Right lobe of liver (tissue), 6 donors: Measurements from ENCODE around the gene FBXO17. TPM values are rescaled to one million over a fixed set of nuclear protein-coding genes. Genes with fewer than 3 reads are reported as not detected.
"Not testable (repeated sequence)": the region's sequence is repeated elsewhere in the genome, so short reads cannot be mapped to it uniquely, and the experiment has no call there.

ENCODE experiments used
- ATAC-seq, 4 donors: fragments of 200-7000 bp; cut with Tn5 transposase; one replicate each; pipeline ENCODE4 v1.9.1; 2020; ENCODE audit warnings: mild to moderate bottlenecking in 4 of 4, moderate library complexity in 4 of 4
- DNase-seq, 3 donors: peaks; one replicate each; pipeline ENCODE4 v3.0.0-alpha.2; 2020
- H3K27ac ChIP-seq, 3 donors: fragments of 200-600 bp; one replicate each; pipeline ENCODE4 v1.8.0; 2022
- H3K27me3 ChIP-seq, 2 donors: fragments of 200-600 bp; one replicate each; pipeline ENCODE4 v1.8.0; 2022
- H3K36me3 ChIP-seq, 4 donors: fragments of 200-600 bp; sonication (generic) in 1 of 4; one replicate each; pipeline versions ENCODE4 v1.5.1 to v1.8.0; 2017 to 2022; ENCODE audit warnings: control low read depth in 1 of 4
- H3K4me1 ChIP-seq, 4 donors: fragments of 200-600 bp; sonication (generic) in 1 of 4; one replicate each; pipeline versions ENCODE4 v1.5.1 to v1.8.0; 2017 to 2022; ENCODE audit warnings: control low read depth in 1 of 4
- H3K4me3 ChIP-seq, 3 donors: fragments of 200-600 bp; one replicate each; pipeline ENCODE4 v1.8.0; 2022
- H3K9me3 ChIP-seq, 4 donors: fragments of 200-600 bp; sonication (generic) in 1 of 4; one replicate each; pipeline versions ENCODE4 v1.5.1 to v1.8.0; 2017 to 2022; ENCODE audit warnings: control low read depth in 1 of 4
- POLR2A ChIP-seq: fragments of 450-650 bp; IDR thresholded peaks from one replicate; pipeline ENCODE4 v1.6.1; 2017; ENCODE audit warnings: antibody characterized with exemption, mild to moderate bottlenecking
- WGBS: methylation state at CpG from one replicate; pipeline ENCODE4 v1.1.6; 2018; ENCODE audit warnings: low coverage, low lambda C conversion rate; ENCODE audit not compliant: insufficient coverage; ENCODE audit errors: missing lambda C conversion rate; 5-methylcytosine and 5-hydroxymethylcytosine counted together
- intact Hi-C, 2 donors: fragments of 100-400 bp; cut with DNase I; formaldehyde crosslinking; loops; one replicate each; pipeline versions ENCODE4 v1.11.2 to v1.14.1; 2022
- total RNA-seq, 6 experiments: library from RNA; depleted of rRNA in 2 of 6; stranded (reverse); fragments of >200 nt in 2 of 6; fragmentation: NEBNext Ultra II Directional in 3 of 6; extraction: Animal tissue kit (Norgen Biotek cat#: 25700) in 3 of 6; gene quantifications; one replicate each; pipeline versions ENCODE4 v1.1.0 to v1.2.4, GENCODE V29; 2016 to 2023
- TF ChIP-seq, protein P1 (sequence below), 4 donors: fragments of 200-600 bp in 3 of 4; fragments of 450-650 bp in 1 of 4; IDR thresholded peaks; one replicate each; pipeline versions ENCODE4 v1.5.1 to v1.8.0; 2016 to 2022; ENCODE audit warnings: antibody characterized with exemption in 4 of 4, mild to moderate bottlenecking in 2 of 4
- donor health status: DM: no; HTN: yes; CAD: no.
- donor health status: DM: no; HTN: no; CAD: no.
- donor health status: DM: no; HTN: no; CAD: no.
- donor health status: DM: no; HTN: yes; CAD: no.
- donor health status: DM: no; HTN: yes; CAD: no.

FBXO17 gene
- total RNA-seq, 6 experiments from 2014 or later: 19.9 to 57.9 (median 36.7) TPM

GRCh38 chr19:38993271-38993670, 17.7 kb upstream of the FBXO17 start:
- H3K27me3 ChIP-seq: no peaks in the 10 kb centered on the region
- H3K36me3 ChIP-seq: no peaks in the 10 kb centered on the region
- H3K4me1 ChIP-seq: no peaks in the 10 kb centered on the region
- no peaks in the 10 kb centered on the region for H3K9me3 ChIP-seq
- TF ChIP-seq, protein P1, sequence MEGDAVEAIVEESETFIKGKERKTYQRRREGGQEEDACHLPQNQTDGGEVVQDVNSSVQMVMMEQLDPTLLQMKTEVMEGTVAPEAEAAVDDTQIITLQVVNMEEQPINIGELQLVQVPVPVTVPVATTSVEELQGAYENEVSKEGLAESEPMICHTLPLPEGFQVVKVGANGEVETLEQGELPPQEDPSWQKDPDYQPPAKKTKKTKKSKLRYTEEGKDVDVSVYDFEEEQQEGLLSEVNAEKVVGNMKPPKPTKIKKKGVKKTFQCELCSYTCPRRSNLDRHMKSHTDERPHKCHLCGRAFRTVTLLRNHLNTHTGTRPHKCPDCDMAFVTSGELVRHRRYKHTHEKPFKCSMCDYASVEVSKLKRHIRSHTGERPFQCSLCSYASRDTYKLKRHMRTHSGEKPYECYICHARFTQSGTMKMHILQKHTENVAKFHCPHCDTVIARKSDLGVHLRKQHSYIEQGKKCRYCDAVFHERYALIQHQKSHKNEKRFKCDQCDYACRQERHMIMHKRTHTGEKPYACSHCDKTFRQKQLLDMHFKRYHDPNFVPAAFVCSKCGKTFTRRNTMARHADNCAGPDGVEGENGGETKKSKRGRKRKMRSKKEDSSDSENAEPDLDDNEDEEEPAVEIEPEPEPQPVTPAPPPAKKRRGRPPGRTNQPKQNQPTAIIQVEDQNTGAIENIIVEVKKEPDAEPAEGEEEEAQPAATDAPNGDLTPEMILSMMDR (IDR thresholded peaks at IDR 0.05): no peak
- TF ChIP-seq POLR2A: no peak
- no peak overlapping the region for H3K4me3 ChIP-seq
- H3K27ac ChIP-seq: no peak overlapping the region
- no peak for ATAC-seq
- no peak for DNase-seq
- intact Hi-C loops: no loop called here
- WGBS: 100% methylated on average over 1 of the region's 3 CpGs

GRCh38 chr19:38990949-38991697, 15.6 kb upstream of the FBXO17 start:
- Histone ChIP-seq H3K9me3 (no peaks in the 10 kb centered on the region), H3K36me3 (no peaks in the 10 kb centered on the region), H3K27me3 (no peaks in the 10 kb centered on the region), H3K4me3 (no peak overlapping the region), H3K27ac (no peak overlapping the region), H3K4me1 (no peaks in the 10 kb centered on the region)
- TF ChIP-seq POLR2A: no peak
- TF ChIP-seq, protein P1 (IDR thresholded peaks at IDR 0.05): no peak
- 57% methylated on average over 8 of the region's 13 CpGs for WGBS
- peak in 1 of 4 donors; percentile 21 for ATAC-seq
- peak in 2 of 3 donors; percentile 29 to 51 for DNase-seq
- intact Hi-C loops: no loop called here

- H3K27me3 ChIP-seq, H3K9me3 ChIP-seq, ATAC-seq, H3K27ac ChIP-seq, intact Hi-C loops, H3K4me1 ChIP-seq, H3K4me3 ChIP-seq, DNase-seq, H3K36me3 ChIP-seq: not testable (repeated sequence)
- 50% methylated on average over 1 of the region's 1 CpG for WGBS
Measured at GRCh38 chr19:38989614-38990013, 14.1 kb upstream of the FBXO17 start.

GRCh38 chr19:38989066-38989605, 13.6 kb upstream of the FBXO17 start:
- Histone ChIP-seq H3K36me3 (no peaks in the 10 kb centered on the region), H3K9me3 (no peaks in the 10 kb centered on the region), H3K4me3 (no peak overlapping the region), H3K27ac (no peak overlapping the region), H3K27me3 (no peaks in the 10 kb centered on the region), H3K4me1 (no peaks in the 10 kb centered on the region)
- ATAC-seq (no peak), DNase-seq (no peak)
- TF ChIP-seq, protein P1 (IDR thresholded peaks at IDR 0.05): no peak
- no peak for TF ChIP-seq POLR2A
- WGBS: 49% methylated on average over 5 of the region's 12 CpGs
- intact Hi-C loops: no loop called here

- H3K27me3 ChIP-seq, H3K4me1 ChIP-seq, H3K27ac ChIP-seq, ATAC-seq, H3K4me3 ChIP-seq, DNase-seq, H3K36me3 ChIP-seq, H3K9me3 ChIP-seq, intact Hi-C loops: not testable (repeated sequence)
- 77% methylated on average over 4 of the region's 4 CpGs for WGBS
Measured at GRCh38 chr19:38988627-38989026, 13.1 kb upstream of the FBXO17 start.

DNA sequence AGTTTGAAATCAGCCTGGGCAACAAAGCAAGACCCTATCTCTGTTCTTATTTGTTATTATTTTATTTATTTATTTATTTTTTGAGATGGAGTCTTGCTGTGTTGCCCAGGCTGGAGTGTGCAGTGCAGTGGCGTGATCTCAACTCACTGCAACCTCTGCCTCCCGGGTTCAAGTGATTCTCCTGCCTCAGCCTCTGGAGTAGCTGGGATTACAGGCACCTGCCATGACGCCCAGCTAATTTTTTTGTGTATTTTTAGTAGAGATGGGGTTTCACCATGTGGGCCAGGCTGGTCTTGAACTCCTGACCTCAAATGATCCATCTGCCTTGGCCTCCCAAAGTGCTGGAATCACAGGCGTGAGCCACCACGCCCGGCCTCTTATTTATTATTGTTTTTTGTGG, 12.2 kb upstream of the FBXO17 start:
- 79% methylated on average over 5 of the region's 6 CpGs for WGBS
- intact Hi-C loops, H3K4me3 ChIP-seq: not testable (repeated sequence)

More for the DNA sequence above, 12.2 kb upstream of the FBXO17 start:
- not testable (repeated sequence) for H3K9me3 ChIP-seq, ATAC-seq, H3K4me1 ChIP-seq, H3K27ac ChIP-seq, H3K27me3 ChIP-seq, H3K36me3 ChIP-seq, DNase-seq
